Memory B cell (primary cell): ENCODE data around the gene PTPRN2.
"Not testable (repeated sequence)": the region's sequence is repeated elsewhere in the genome, so short reads cannot be mapped to it uniquely, and the experiment has no call there.

Experiments
- ATAC-seq: fragments of 150-1000 bp; cut with Tn5 transposase; 2 replicates; pipeline ENCODE4 v1.10.0; 2021; ENCODE audit warnings: low read depth, mild to moderate bottlenecking, moderate library complexity
- DNase-seq, 2 donors: peaks; one replicate each; pipeline ENCODE4 v3.0.0; 2022; ENCODE audit warnings: low spot score in 2 of 2
- H3K27ac Mint-ChIP-seq: one replicate; pipeline ENCODE4 v1.8.0; 2022; ENCODE audit warnings: mild to moderate bottlenecking, moderate library complexity, mixed read lengths
- H3K27me3 Mint-ChIP-seq: one replicate; pipeline ENCODE4 v1.8.0; 2022; ENCODE audit warnings: mixed read lengths
- H3K36me3 Mint-ChIP-seq: one replicate; pipeline ENCODE4 v1.8.0; 2022; ENCODE audit warnings: mild to moderate bottlenecking, mixed read lengths
- H3K4me1 Mint-ChIP-seq: one replicate; pipeline ENCODE4 v1.8.0; 2022; ENCODE audit warnings: mixed read lengths
- H3K4me3 Mint-ChIP-seq: one replicate; pipeline ENCODE4 v1.8.0; 2022; ENCODE audit warnings: mild to moderate bottlenecking, moderate library complexity, mixed read lengths
- H3K9me3 Mint-ChIP-seq: one replicate; pipeline ENCODE4 v1.8.0; 2022; ENCODE audit warnings: mixed read lengths

PTPRN2 gene

DNA sequence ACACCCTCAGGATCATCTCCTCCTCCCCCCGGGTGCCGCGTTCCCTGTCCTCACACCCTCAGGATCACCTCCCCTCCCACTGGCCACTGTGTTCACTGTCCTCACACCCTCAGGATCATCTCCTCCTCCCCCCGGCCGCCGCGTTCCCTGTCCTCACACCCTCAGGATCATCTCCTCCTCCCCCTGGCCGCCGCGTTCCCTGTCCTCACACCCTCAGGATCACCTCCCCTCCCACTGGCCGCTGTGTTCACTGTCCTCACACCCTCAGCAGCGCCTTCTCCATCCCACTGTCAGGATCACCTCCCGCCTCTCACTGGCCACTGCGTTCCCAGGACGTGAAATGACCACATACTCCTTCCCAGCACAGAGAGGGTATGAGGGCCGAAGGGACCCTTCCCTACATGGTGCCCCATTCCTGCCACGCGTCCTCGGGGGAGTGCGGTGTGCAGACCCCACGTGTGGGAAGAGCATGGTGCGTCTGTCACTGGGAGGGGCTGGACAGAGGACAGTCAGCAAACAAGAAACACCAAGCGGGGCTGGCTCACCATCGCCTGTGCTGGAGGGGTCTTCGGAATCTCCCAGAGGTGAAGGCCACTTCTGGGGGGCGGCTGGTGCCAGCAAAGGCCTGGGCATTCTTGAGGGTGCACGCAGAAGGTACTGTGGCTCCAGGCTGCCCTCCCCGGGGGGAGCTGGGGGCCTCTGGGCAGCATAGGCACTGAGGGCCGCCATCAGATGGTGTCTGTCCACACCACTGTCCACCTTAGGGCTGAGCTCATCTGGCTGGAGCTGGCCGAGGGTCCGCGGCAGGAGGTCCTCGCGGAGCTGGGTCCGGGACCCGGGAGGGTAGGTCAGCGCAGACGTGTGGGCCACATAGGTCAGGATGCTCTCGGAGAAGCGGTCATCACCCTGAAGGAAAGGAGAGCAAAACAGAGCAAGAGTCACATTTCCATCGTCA, 421.0 kb downstream of the PTPRN2 start:
- H3K27ac Mint-ChIP-seq, result no peak overlapping the region
- H3K4me3 Mint-ChIP-seq, result no peak overlapping the region
- H3K27me3 Mint-ChIP-seq, result peaks cover 5% of the 10 kb centered on the region
- H3K36me3 Mint-ChIP-seq, result no peaks in the 10 kb centered on the region
- ATAC-seq, result no peak
- H3K4me1 Mint-ChIP-seq, result no peaks in the 10 kb centered on the region
- no peak for DNase-seq
- peaks cover 9% of the 10 kb centered on the region for H3K9me3 Mint-ChIP-seq

- Mint-ChIP-seq H3K27me3 (peaks cover 5% of the 10 kb centered on the region), H3K4me1 (no peaks in the 10 kb centered on the region), H3K36me3 (no peaks in the 10 kb centered on the region), H3K9me3 (peaks cover 11% of the 10 kb centered on the region), H3K4me3 (no peak overlapping the region), H3K27ac (no peak overlapping the region)
- DNase-seq (no peak), ATAC-seq (no peak)
These were observed 421.9 kb downstream of the PTPRN2 start for GRCh38 chr7:158165711-158166110.

GRCh38 chr7:158164101-158165095, 423.2 kb downstream of the PTPRN2 start:
- ATAC-seq, result no peak
- Mint-ChIP-seq H3K36me3 (no peaks in the 10 kb centered on the region), H3K4me1 (no peaks in the 10 kb centered on the region), H3K4me3 (no peak overlapping the region), H3K9me3 (peaks cover 11% of the 10 kb centered on the region), H3K27me3 (peaks cover 5% of the 10 kb centered on the region), H3K27ac (no peak overlapping the region)
- no peak for DNase-seq

DNA sequence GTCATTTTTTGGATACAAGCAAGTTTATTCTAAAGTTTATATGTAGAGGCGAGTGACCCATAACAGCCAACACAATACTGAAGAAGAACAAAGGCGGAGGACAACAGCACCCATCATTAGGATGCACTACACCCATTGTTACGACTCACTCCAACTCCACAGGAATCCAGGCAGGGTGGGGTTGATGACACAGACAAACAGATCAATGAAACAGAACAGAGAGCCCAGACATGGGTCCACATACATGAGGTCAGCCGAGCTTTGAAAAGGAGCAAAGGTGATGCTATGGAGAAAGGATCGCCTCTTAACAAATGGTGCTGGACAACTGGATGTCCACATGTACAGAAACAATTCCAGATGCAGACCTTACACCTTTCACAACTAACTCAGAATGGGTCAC, 426.4 kb downstream of the PTPRN2 start:
- H3K27ac Mint-ChIP-seq, result no peak overlapping the region
- peaks cover 11% of the 10 kb centered on the region for H3K9me3 Mint-ChIP-seq
- DNase-seq (no peak), ATAC-seq (no peak)
- no peak overlapping the region for H3K4me3 Mint-ChIP-seq
- no peaks in the 10 kb centered on the region for H3K4me1 Mint-ChIP-seq
- H3K27me3 Mint-ChIP-seq, result peaks cover 5% of the 10 kb centered on the region
- H3K36me3 Mint-ChIP-seq, result no peaks in the 10 kb centered on the region

GRCh38 chr7:158160199-158160598, 427.4 kb downstream of the PTPRN2 start:
- Mint-ChIP-seq H3K4me1 (peaks cover 4% of the 10 kb centered on the region), H3K27me3 (peaks cover 9% of the 10 kb centered on the region), H3K9me3 (peaks cover 16% of the 10 kb centered on the region), H3K36me3 (peaks cover 4% of the 10 kb centered on the region), H3K4me3 (no peak overlapping the region), H3K27ac (no peak overlapping the region)
- no peak for DNase-seq
- ATAC-seq, result no peak

GRCh38 chr7:158157460-158157859, 430.2 kb downstream of the PTPRN2 start:
- H3K9me3 Mint-ChIP-seq, result peaks cover 7% of the 10 kb centered on the region
- ATAC-seq, result no peak
- H3K4me1 Mint-ChIP-seq, result peaks cover 4% of the 10 kb centered on the region
- H3K4me3 Mint-ChIP-seq, result no peak overlapping the region
- DNase-seq, result no peak
- peaks cover 4% of the 10 kb centered on the region for H3K36me3 Mint-ChIP-seq
- no peak overlapping the region for H3K27ac Mint-ChIP-seq
- H3K27me3 Mint-ChIP-seq, result peaks cover 5% of the 10 kb centered on the region

DNA sequence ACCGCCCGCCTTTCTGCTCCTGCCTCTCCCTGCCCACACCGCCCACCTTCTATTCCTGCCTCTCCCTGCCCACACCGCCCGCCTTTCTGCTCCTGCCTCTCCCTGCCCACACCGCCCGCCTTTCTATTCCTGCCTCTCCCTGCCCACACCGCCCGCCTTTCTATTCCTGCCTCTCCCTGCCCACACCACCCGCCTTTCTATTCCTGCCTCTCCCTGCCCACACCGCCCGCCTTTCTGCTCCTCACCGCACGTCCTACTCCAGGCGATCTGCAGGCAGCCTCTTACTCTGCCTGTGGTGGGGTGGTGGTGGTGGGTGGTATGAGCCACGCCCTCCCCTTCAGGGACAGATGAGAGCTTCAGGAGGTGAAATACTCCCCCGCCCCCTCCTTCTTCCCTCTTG, 436.4 kb downstream of the PTPRN2 start:
- H3K4me3 Mint-ChIP-seq, H3K9me3 Mint-ChIP-seq, ATAC-seq, H3K27me3 Mint-ChIP-seq, H3K36me3 Mint-ChIP-seq, H3K27ac Mint-ChIP-seq, H3K4me1 Mint-ChIP-seq: not testable (repeated sequence)
- DNase-seq, result peak in 1 of 2 donors; percentile 4

DNA sequence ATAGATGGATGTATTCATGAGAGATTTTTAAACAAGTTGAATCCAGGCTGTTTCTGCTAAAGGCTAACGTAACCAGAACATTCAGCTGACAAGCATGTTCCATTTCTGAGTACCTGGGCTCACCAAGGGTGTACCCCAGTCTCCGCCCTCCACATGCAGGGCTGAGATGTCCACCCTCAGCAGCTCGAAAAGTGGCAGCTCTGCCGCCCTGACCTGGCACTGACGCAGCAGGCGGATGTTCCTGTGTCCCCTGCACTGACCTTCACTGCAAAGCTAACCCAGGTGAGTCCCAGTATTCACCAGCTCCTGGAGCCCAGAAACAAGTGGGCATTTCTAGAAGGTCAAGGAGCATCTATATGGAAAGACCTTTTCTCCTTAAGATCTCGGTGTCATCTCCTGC, 437.4 kb downstream of the PTPRN2 start:
- no peak for DNase-seq
- Mint-ChIP-seq H3K27me3 (peaks cover under 1% of the 10 kb centered on the region), H3K4me1 (peaks cover under 1% of the 10 kb centered on the region), H3K36me3 (no peaks in the 10 kb centered on the region), H3K4me3 (no peak overlapping the region), H3K27ac (no peak overlapping the region), H3K9me3 (peaks cover under 1% of the 10 kb centered on the region)
- ATAC-seq, result no peak

- H3K27ac Mint-ChIP-seq, DNase-seq, H3K4me1 Mint-ChIP-seq, H3K9me3 Mint-ChIP-seq, H3K36me3 Mint-ChIP-seq, H3K4me3 Mint-ChIP-seq, ATAC-seq, H3K27me3 Mint-ChIP-seq: not testable (repeated sequence)
These were observed 440.2 kb downstream of the PTPRN2 start for GRCh38 chr7:158147431-158147830.

GRCh38 chr7:158145370-158145769, 442.3 kb downstream of the PTPRN2 start:
- H3K4me1 Mint-ChIP-seq, result no peaks in the 10 kb centered on the region
- H3K27ac Mint-ChIP-seq, result no peak overlapping the region
- DNase-seq, result no peak
- no peaks in the 10 kb centered on the region for H3K36me3 Mint-ChIP-seq
- no peak for ATAC-seq
- peaks cover 1% of the 10 kb centered on the region for H3K9me3 Mint-ChIP-seq
- no peak overlapping the region for H3K4me3 Mint-ChIP-seq
- no peaks in the 10 kb centered on the region for H3K27me3 Mint-ChIP-seq

DNA sequence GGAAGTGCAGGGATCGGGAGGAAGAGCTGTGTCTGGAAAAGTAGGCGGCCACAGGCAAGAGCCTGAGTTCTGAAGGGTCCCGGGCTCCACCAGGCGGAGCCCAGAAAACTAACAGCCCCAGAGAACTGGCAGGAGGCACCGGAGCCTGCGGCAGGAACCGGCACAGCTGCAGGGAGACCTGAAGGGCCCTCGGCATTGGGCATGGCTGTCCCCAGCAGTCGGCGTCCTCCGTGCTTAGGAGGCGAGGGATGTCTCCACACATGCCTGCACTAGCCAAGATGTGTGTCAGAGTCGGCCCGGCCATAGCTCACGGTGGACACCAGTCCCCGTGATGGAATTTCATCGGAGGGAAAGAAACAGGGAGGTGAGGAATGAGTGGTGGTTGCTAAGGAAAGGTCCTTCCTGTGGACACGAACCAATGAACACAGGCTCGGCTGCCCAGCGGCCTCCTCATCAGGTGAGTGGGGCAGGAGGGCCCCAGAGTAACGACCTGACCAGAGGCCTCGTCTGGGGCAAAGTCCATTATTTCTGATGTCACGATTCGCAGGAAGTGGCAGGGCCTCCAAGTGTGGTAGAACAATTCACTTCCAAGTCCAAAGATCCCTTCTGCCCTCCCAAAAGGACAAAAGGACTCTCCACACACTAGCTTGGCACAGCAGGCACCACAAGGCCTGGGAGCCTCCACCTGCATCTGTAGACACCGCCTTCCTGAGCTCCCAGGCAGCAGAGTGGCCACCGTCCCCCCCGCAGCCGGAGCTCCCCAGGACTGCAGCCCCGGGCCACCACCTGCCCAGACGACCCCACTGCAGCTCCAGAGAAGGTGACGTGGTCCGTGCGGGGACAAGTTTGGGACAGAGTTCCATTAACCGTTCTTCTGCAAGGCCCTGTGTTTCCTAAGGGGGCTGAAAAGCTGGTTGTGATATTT, 444.2 kb downstream of the PTPRN2 start:
- peaks cover 4% of the 10 kb centered on the region for H3K9me3 Mint-ChIP-seq
- no peak overlapping the region for H3K27ac Mint-ChIP-seq
- H3K36me3 Mint-ChIP-seq, result no peaks in the 10 kb centered on the region
- no peaks in the 10 kb centered on the region for H3K27me3 Mint-ChIP-seq
- DNase-seq, result no peak
- H3K4me3 Mint-ChIP-seq, result no peak overlapping the region
- ATAC-seq, result no peak
- no peaks in the 10 kb centered on the region for H3K4me1 Mint-ChIP-seq

GRCh38 chr7:158142657-158143056, 445.0 kb downstream of the PTPRN2 start:
- ATAC-seq (no peak), DNase-seq (no peak)
- H3K9me3 Mint-ChIP-seq, result peaks cover 4% of the 10 kb centered on the region
- H3K4me1 Mint-ChIP-seq, result no peaks in the 10 kb centered on the region
- H3K27ac Mint-ChIP-seq, result no peak overlapping the region
- H3K27me3 Mint-ChIP-seq, result no peaks in the 10 kb centered on the region
- H3K4me3 Mint-ChIP-seq, result no peak overlapping the region
- no peaks in the 10 kb centered on the region for H3K36me3 Mint-ChIP-seq

DNA sequence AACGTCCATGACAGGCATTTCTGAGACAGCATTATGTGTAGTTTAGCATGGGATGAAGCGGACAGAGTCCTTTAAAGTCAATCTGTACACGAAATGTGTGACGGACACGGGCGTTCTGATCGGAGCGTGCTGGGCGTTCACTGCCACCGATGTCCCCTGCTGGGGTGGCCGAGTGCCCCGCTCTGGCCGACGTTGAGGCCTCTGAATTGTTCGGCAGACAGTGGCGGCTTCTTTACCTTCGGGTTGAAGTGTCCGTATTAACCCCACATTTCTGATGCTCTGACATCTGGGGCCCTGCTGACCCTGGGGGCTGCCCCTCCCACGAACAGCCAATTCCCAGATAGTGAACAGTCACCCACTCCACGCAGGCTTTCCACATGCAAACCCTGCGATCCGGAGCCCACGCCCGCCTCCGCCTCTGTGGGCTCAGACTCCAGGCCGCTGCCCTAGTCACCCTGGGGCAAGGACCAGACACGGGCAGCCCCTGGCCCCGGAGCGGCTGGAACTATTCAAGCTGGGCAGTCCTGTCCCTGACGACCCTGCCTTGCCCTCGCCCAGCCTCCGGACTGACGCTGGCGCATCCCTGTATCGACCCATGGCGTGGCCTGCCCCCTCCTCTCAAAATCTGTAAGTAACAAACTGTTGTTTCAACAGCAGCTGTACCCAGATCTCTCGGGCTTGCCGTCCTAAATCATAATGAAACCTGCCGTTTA, 445.7 kb downstream of the PTPRN2 start:
- DNase-seq (no peak), ATAC-seq (no peak)
- Mint-ChIP-seq H3K4me1 (no peaks in the 10 kb centered on the region), H3K27me3 (no peaks in the 10 kb centered on the region), H3K4me3 (no peak overlapping the region), H3K27ac (no peak overlapping the region), H3K36me3 (no peaks in the 10 kb centered on the region), H3K9me3 (peaks cover 4% of the 10 kb centered on the region)
